ENCODE results near the gene MICU2.
"Not testable (repeated sequence)": the region's sequence is repeated elsewhere in the genome, so short reads cannot be mapped to it uniquely, and the experiment has no call there.

The MICU2 gene

DNA sequence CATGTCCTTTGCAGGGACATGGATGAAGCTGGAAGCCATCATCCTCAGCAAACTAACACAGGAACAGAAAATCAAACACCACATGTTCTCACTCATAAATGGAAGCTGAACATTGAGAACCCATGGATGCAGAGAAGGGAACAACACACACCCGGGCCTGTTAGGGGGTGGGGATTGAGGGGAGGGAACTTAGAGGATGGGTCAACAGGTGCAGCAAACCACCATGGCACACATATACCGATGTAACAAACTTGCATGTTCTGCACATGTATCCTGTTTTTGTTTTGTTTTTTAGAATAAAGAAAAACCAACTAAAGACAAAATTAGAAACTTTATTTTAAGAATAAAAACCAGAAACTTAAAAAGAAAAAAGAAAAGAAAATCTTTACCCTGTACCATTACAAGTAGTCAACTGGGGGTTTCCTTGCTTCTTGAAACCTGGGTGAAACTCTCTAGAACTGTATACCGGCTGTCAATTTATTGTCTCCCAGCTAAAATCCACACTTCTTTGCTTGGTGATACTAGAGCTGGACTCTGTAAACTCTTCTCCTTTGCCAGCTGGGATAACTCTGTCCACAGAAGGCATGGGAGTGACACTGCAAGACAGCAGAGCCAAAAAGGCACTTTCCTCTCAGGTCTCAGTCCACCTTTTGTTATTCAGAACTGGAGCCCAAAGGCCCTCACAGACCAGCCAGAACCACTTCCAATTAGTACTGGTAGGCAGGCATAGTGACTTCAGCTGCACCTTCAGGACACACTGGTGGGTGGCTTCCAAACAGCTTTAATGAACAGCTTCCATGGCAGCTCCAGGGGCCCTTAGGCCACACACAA is 9.0 kb downstream of the MICU2 start:
- peak; percentile 58 for DNase-seq (ENCODE audit: low read depth, low spot score)

DNA sequence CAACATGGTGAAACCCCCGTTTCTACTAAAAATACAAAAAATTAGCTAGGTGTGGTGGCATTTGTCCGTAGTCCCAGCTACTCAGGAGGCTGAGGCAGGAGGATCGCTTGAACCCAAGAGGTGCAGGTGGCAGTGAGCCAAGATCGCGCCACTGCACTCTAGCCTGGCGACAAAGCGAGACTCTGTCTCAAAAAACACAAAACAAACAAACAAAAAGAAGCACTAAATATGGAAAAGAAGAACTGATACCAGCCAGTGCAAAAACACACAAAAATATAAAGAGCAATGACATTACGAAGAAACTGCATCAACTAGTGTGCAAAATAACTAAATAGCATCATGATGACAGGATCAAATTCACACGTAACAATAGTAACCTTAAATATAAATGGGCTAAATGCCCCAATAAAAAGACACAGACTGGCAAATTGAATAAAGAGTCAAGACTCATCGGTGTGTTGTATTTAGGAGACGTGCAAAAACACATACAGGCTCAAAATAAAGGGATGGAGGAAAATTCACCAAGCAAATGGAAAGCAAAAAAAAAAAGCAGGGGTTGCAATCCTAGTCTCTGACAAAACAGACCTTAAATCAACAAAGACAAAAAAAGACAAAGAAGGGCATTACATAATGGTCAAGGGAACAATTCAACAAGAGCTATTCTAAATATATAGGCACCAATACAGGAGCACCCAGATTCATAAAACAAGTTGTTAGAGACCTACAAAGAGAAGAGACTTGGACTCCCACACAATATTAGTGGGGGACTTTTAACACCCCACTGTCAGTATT is 13.1 kb downstream of the MICU2 start:
- DNase-seq (ENCODE audit: low read depth, low spot score), result not testable (repeated sequence)

DNA sequence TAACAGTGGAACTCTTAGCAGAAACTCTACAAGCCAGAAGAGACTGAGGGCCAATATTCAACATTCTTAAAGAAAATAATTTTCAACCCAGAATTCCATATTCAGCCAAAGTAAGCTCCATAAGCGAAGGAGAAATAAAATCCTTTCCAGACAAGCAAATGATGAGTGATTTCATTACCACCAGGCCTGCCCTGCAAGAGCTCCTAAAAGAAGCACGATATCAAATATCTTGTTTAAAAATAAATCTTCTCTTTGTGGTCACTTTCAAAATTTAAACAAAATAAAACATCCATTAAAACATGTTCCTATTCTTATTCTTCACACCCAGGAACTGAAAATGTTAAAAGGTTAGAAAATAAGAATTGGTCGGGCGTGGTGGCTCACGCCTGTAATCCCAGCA is 13.7 kb downstream of the MICU2 start:
- DNase-seq (ENCODE audit: low read depth, low spot score), result no peak

DNA sequence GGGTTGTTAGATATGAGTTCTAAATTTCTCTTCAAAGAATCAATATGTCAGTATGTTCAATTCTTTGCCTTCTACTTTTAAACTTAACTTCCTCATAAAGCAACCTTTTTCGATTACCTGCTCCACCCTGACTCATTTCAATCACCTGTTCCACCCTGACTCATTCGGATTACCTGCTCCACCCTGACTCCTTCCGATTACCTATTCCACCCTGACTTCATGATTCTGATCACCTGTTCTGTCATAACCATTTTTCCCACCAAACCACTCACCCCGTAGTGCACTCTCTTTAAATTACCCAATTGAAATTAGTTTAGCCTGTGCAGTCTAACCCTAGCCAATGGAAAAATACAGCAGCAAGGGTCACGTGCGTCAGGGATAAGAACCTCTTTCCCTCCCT is 14.5 kb downstream of the MICU2 start:
- not testable (repeated sequence) for DNase-seq (ENCODE audit: low read depth, low spot score)

DNA sequence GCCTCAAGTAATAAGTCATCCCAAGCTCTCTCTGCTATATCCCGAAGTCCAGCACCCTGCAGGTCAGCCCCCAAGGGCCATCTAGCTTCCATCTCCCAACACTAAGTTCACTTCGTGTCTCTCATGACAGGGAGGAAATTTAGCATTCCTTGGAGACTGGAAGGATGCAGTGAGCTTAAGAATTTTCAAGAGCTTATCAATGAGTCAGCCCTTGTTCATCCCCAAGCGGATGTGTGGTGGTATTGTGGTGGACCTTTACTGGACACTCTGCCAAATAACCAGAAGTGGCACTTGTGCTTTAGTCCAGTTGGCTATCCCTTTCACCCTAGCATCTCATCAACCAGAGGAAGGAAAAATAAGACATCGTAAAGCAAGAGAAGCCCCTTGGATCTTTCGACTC is 15.6 kb downstream of the MICU2 start:
- DNase-seq (ENCODE audit: low read depth, low spot score), result not testable (repeated sequence)

DNA sequence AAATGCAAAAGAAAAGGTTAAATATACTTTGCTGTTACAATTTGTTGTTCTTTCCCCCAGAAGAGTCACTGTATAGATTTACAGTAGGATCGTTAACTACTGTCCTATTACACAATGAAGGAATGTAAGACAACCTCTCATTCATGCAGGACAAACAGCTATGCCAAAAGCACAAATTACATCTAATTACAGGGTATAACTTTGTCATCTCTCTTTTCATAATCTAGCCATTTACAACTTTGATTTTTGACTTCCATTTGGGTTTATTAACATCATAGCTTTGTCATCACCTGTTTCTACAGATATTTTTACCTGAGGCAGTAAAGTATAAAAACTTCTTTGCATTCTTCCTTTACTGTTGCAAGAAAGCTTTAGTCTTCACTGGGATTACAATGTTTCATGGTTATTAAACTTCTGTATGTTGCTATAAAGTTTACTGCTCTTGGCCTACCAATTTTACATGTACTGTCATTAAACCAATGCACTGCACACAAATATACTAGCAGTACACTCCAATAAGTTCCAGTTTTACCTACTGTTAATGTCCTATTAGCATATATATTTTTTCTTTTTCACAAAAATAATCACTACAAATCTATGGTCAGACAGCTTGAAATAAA is 18.9 kb downstream of the MICU2 start:
- DNase-seq (ENCODE audit: low read depth, low spot score), result no peak

DNA sequence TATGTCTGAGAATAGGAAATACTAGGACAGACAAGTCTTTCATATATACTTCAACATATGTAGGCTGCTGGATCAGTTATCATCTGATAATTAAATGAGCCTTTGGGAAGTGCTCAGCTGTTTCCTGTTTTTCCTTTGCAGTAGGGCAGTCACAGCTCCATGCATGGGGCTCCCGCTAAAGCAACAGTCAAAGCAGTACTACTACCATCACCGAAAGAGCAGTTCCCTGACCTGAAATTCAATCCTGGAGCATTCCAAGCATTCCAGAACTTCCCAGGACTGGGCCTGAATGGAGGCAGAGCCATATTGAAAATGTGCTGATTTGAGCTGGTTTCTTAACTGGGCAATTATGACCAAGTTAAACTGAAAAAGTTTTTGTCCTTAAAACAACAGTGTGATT is 20.5 kb downstream of the MICU2 start:
- DNase-seq (ENCODE audit: low read depth, low spot score), result peak; percentile 82

DNA sequence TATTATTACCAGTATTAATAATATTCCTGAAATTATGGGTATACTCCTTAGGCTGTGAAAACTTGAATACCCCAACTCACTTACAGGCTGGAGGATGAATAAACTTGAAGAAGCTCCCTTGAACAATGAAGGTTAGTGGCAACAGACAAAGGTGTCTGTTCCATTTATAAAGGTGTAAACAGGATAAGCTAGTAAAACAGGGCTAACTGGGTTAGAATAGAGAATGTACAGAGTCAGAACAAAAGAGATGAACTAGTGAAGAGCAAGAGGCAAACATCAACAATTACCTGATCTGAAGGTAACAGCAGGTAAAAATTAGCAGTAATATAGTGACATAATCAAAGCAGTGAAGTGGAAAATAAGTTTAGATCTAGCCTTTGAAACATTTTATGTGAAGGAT is 23.2 kb downstream of the MICU2 start:
- no peak for DNase-seq (ENCODE audit: low read depth, low spot score)

DNA sequence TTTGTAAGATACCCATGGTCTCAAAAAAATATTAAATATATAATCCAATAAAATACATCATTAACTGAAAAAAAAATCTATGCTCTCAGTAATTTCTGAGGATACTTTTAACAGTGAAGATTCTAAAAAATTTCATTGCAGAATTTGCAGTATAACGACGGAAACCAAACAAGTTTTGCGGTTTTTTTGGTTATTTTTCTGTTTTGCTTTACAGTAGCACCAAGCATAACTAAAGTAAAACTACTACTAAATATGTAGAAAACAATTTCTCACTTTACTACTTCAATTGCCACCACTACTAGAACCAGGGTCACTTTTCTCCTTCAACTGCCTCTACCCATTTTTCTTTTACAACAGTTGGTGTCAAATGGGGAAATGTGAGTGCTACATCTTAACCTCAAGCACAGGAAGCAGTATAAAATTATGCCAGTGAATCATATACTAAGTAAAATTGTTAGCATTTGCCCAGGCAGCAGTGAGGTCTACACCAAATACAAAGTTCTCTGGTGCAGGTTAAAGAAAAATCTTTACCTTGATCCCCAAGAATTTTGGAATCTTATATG is 24.1 kb downstream of the MICU2 start:
- no peak for DNase-seq (ENCODE audit: low read depth, low spot score)

DNA sequence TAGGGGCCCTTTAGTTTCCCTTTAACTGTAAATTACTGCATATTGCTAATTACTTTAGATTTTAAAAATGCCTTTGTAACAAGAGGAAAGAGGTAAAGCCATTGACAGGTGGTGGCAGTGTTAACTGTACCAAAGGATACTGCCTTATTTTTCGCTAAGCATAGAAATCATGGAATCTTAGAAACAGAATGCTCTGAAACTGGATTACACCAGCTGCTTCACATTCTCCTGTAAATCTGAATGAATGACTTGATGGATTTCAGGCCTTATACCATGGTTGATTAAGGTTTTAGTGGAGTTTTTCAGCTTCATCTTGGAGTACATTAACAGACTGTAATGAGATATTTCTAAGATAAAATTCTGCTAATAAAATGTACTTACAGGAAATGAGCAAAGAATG is 25.2 kb downstream of the MICU2 start:
- DNase-seq (ENCODE audit: low read depth, low spot score), result no peak

DNA sequence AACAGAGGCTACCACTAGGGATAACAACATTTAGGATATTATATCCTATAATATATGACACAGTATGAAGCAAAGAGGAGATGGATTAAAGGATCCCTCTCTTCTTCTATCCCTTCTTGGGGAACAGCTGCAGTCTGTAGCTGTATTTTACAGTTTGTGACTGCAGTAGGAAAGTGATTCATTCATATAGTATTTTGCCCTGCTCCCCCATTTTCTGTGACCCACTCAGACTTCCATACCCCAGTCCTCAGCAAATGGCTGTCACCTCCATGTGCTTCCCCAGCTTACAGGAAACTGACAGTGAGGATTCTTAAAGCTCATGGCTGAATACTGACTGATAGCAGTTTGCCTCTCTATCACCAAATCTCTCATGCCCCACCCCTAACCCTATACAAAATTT is 27.5 kb downstream of the MICU2 start:
- no peak for DNase-seq (ENCODE audit: low read depth, low spot score)

DNA sequence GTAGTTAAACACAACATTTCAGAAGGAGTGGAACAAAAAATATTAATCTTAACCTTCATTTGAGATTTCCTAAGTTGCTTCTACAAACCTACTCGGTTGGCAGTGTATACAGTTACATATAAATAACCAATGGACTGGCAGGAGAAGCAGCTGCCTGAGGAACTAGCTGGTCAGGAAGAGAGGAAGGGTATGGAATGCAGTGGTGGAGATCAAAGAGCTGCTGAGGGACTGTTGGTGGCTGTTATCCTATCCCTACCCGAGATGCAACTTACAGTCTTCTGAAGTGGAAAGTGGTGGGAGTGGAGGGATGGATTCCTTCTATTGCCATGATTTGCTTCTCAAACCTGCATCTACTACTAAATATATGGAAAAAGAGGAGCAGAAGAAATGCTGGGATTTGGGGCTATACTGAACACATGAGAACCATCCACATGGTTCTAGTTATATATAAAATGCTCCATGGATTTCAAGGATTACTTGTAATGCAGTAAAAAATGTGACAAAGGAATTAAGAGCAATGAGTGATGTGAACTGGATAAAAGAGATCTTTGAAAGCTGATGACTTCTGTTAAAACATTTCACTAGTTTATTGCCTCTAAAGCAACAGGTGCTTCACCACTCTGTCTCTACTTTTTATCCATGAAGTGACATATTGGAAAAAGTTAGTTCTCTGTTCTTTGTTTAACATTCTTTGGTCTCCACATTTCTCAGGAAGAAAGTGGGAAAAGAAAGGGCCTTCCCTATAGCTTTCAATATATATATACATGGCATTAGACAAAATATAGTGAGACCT is 29.9 kb downstream of the MICU2 start:
- peak; percentile 65 for DNase-seq (ENCODE audit: low read depth, low spot score)

DNA sequence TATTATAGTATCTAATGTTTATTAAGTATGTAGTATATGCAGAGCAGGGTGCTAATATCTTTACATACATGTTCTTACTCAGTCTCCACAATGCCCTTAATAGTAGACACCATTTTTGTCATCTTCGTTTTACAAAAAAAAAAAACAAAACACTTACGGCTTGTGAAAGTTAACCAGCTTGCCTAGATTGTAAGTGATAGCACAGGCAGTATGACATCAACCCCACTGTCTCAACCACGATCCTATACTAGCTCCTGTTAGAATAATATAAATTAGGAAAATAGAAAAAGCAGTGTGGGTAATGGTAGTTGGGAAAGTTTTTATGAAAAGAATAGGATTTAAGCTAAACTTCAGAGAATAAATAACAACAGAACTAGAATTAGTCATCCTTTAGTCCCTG is 34.3 kb downstream of the MICU2 start:
- DNase-seq (ENCODE audit: low read depth, low spot score), result no peak

DNA sequence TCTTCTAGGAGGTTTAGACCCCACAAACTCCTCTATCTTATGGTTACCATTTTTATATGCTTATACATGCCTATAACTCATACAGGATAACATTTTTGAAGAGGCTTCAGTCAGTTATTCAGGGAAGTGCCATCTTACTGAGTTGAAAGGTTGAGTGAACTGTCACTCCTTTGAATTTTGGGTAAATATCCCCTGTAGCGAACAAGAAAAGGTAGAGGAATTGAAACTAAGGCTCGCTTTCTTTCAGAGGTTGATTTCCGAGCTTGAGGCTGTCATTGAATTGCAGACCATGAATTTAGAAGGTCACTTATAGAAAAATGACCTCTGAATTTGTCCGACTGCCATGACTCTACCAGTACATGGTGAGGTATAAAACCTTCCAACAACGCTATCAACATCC is 35.1 kb downstream of the MICU2 start:
- DNase-seq (ENCODE audit: low read depth, low spot score), result no peak

DNA sequence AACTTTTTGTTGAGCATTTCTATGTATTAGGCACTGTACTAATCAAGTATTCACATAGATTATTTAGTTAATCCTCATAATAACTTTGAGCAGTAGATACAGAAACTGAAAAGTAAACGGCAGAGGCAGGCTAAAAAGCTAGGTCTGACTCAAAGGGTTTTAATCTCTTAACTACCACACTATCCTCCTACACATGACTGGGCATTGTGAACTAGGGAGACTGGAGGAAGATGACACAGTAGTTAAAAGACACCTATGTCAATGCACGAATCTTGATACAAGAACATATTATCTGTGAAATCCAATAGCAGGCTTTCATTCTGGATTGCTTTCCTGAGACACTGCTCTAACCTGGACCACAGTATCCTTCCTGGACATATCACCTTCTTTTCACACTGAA is 36.3 kb downstream of the MICU2 start:
- no peak for DNase-seq (ENCODE audit: low read depth, low spot score)

DNA sequence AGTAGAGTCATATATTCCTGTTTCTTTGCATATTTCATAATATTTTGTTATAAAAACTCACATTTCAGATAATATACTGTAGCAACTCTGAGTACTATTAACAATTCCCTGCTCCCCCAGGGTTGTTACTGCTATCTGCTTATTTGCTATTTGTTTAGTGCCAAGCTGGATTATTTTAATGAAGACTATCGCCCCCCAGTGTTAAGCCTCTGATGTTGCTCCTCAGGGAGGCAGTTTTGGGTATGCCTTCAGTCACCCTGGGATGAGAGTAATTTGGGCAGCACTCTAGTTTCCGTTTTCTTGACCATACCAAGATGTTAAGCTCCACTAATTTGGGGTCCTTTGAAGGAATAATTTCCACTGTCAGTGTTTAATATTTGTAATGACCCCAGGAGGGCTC is 46.0 kb downstream of the MICU2 start:
- DNase-seq (ENCODE audit: low read depth, low spot score), result peak; percentile 28

DNA sequence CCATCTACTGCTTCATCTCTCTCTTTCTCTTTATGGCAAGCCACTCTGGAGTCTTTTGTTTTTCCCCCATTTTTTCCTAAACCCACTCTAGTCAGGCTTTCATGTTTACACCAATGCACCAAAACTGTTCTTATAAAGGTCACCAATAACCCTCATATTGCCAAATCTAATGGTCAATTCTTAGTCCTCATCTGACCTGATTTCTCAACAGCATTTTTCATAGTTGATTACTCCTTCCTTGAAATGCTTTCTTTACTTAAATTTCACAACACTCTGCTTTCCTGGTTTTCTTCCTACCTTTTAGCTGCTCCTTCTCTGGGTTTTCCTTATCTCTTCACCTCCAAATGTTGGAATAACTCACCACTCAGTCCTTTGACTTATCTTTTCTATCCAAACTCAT is 47.9 kb downstream of the MICU2 start:
- DNase-seq (ENCODE audit: low read depth, low spot score), result no peak

DNA sequence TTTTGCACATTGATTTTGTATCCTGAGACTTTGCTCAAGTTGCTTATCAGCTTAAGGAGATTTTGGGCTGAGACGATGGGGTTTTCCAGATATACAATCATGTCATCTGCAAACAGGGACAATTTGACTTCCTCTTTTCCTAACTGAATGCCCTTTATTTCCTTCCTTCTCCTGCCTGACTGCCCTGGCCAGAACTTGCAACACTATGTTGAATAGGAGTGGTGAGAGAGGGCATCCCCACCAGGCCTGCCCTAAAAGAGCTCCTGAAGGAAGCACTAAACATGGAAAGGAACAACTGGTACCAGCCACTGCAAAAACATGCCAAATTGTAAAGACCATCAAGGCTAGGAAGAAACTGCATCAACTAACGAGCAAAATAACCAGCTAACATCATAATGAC is 50.7 kb downstream of the MICU2 start:
- not testable (repeated sequence) for DNase-seq (ENCODE audit: low read depth, low spot score)

DNA sequence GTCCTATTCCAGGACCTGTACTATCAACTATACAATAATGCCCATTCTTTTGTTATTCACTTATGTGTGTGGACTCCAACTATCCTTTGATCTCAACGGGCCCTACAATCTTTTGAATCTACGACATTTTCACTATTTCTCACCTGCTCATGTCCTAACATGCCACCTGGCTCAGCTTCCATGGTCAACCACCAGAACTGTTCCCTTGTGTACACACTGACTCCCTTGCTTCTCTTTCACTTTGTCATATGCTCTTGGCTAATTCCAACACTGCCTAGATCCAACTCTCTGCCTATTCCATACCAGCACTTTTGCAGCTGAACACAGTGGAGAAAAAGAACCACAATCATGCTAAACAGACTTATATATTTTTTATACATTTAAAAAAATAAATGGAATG is 53.1 kb downstream of the MICU2 start:
- DNase-seq (ENCODE audit: low read depth, low spot score), result no peak

DNA sequence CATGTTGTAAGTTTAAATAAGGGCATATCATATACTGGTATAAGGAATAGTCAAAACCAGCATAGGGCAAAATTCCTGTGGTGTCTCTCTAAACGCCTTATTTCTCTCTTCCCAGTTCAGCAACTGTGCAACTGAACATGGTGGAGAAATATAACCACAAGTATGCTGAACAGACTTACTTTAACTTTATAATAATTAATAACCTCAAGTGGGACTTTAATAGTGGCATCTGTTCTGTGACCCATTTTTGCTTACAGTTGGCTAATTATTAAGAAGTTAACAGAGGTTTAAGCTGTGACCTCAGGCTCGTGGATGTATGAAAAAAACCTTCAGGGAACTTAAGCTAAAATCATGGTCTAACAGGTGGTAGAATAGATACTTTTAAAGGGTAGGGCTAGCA is 54.3 kb downstream of the MICU2 start:
- no peak for DNase-seq (ENCODE audit: low read depth, low spot score)

DNA sequence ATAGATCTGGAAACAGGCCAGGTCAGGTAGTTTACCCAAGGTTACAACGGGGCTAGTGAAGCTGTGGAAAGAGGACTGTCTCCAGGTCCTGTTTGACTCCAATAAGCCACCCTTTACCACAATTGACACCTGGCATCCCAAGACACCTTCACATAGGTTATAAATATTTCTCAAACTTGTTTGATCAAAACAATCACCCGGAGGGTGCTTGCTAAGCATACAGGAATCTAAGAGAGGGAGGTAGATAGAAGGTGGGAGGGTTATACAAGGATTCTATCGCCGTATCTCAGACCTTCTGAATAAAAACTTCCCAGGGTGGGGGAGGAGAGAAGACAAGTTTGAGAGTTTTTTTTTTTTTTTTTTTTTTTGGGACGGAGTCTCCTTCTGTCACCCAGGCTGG is 55.4 kb downstream of the MICU2 start:
- DNase-seq (ENCODE audit: low read depth, low spot score), result no peak

DNA sequence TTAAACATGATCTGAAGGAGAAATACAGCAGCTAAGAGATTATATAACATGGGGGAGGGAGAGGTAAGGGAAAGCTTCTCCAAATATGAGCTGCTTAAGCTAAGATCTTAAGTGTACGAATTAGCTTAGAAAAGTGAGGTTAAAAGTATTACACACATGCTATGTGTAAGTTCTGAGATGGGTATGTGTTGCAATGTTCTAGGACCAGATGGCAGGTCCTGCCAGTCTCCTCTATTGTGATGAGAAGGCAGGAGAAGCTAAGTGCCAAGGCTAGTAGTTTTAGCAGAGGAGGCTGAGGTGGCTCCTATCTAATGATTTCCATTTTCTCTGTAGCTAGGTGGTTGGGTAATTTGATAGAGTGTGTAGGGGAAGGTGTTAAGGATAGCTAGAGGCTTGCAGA is 57.6 kb downstream of the MICU2 start:
- no peak for DNase-seq (ENCODE audit: low read depth, low spot score)
